ENCODE data around the gene SLC1A6. TPM values are rescaled to one million over a fixed set of nuclear protein-coding genes. Genes with fewer than 3 reads are reported as not detected.

SLC1A6 gene
- total RNA-seq, 1 donor from 2014 or later = not detected

GRCh38 chr19:14944456-14944855 lies 35.2 kb downstream of the SLC1A6 start:
- DNase-seq = no peak
- no peaks in the 10 kb centered on the region for H3K36me3 Mint-ChIP-seq (ENCODE audit: low read depth)
- H3K9me3 Mint-ChIP-seq = no peaks in the 10 kb centered on the region

GRCh38 chr19:14943601-14944000 lies 36.1 kb downstream of the SLC1A6 start:
- intact Hi-C loops (cut with micrococcal nuclease) = no loop called here

More at GRCh38 chr19:14944456-14944855, 35.2 kb downstream of the SLC1A6 start:
- H3K4me1 Mint-ChIP-seq = no peaks in the 10 kb centered on the region
- H3K4me3 Mint-ChIP-seq = no peak overlapping the region
- intact Hi-C loops (cut with micrococcal nuclease) = no loop called here
- H3K27ac Mint-ChIP-seq = no peak overlapping the region
- H3K27me3 Mint-ChIP-seq = peaks cover 3% of the 10 kb centered on the region

GRCh38 chr19:14941189-14941588 lies 38.5 kb downstream of the SLC1A6 start, which contains the start of gene OR7C2:
Gene OR7C2 (plus strand): TSS chr19:14941489. CDS start chr19:14941489, 0 bp downstream.
- Mint-ChIP-seq H3K27me3 (peaks cover 3% of the 10 kb centered on the region), H3K9me3 (no peaks in the 10 kb centered on the region)

More at GRCh38 chr19:14943601-14944000, 36.1 kb downstream of the SLC1A6 start:
- Mint-ChIP-seq H3K36me3 (ENCODE audit: low read depth) (no peaks in the 10 kb centered on the region), H3K27ac (no peak overlapping the region), H3K4me1 (no peaks in the 10 kb centered on the region), H3K27me3 (peaks cover 3% of the 10 kb centered on the region), H3K9me3 (no peaks in the 10 kb centered on the region), H3K4me3 (no peak overlapping the region)
- no peak for DNase-seq

GRCh38 chr19:14940266-14940665 lies 39.4 kb downstream of the SLC1A6 start:
- Mint-ChIP-seq H3K27ac (no peak overlapping the region), H3K36me3 (ENCODE audit: low read depth) (no peaks in the 10 kb centered on the region), H3K4me3 (no peak overlapping the region), H3K4me1 (no peaks in the 10 kb centered on the region), H3K9me3 (no peaks in the 10 kb centered on the region), H3K27me3 (peaks cover 3% of the 10 kb centered on the region)
- no peak for DNase-seq
- intact Hi-C loops (cut with micrococcal nuclease) = no loop called here

More at GRCh38 chr19:14941189-14941588, 38.5 kb downstream of the SLC1A6 start, which contains the start of gene OR7C2:
- H3K4me1 Mint-ChIP-seq = no peaks in the 10 kb centered on the region
- no peak within 1 kb of the TSS for H3K27ac Mint-ChIP-seq
- no peak within 1 kb of the TSS for H3K4me3 Mint-ChIP-seq
- intact Hi-C loops (cut with micrococcal nuclease) = no loop called here
- DNase-seq = no peak
- no peaks in the 10 kb centered on the region for H3K36me3 Mint-ChIP-seq (ENCODE audit: low read depth)

- H3K9me3 Mint-ChIP-seq = no peaks in the 10 kb centered on the region
- peaks cover 2% of the 10 kb centered on the region for H3K27me3 Mint-ChIP-seq
- H3K4me3 Mint-ChIP-seq = no peak overlapping the region
- H3K36me3 Mint-ChIP-seq (ENCODE audit: low read depth) = no peaks in the 10 kb centered on the region
- no peak for DNase-seq
- intact Hi-C loops (cut with micrococcal nuclease) = no loop called here
- no peaks in the 10 kb centered on the region for H3K4me1 Mint-ChIP-seq
- H3K27ac Mint-ChIP-seq = no peak overlapping the region
These were observed 46.2 kb downstream of the SLC1A6 start for GRCh38 chr19:14933506-14933905.

- H3K36me3 Mint-ChIP-seq (ENCODE audit: low read depth) = no peaks in the 10 kb centered on the region
- H3K27ac Mint-ChIP-seq = no peak overlapping the region
- H3K4me1 Mint-ChIP-seq = no peaks in the 10 kb centered on the region
- H3K9me3 Mint-ChIP-seq = no peaks in the 10 kb centered on the region
- intact Hi-C loops (cut with micrococcal nuclease) = no loop called here
- no peak overlapping the region for H3K4me3 Mint-ChIP-seq
- DNase-seq = no peak
- no peaks in the 10 kb centered on the region for H3K27me3 Mint-ChIP-seq
These were observed 62.8 kb downstream of the SLC1A6 start for GRCh38 chr19:14916848-14917247.

GRCh38 chr19:14915116-14915515 lies 64.5 kb downstream of the SLC1A6 start:
- H3K27me3 Mint-ChIP-seq = no peaks in the 10 kb centered on the region
- intact Hi-C loops (cut with micrococcal nuclease) = no loop called here
- no peak overlapping the region for H3K4me3 Mint-ChIP-seq
- no peaks in the 10 kb centered on the region for H3K4me1 Mint-ChIP-seq
- DNase-seq = no peak
- H3K36me3 Mint-ChIP-seq (ENCODE audit: low read depth) = no peaks in the 10 kb centered on the region
- H3K27ac Mint-ChIP-seq = no peak overlapping the region
- no peaks in the 10 kb centered on the region for H3K9me3 Mint-ChIP-seq

- Mint-ChIP-seq H3K36me3 (ENCODE audit: low read depth) (no peaks in the 10 kb centered on the region), H3K27ac (no peak overlapping the region), H3K27me3 (peaks cover 5% of the 10 kb centered on the region), H3K9me3 (no peaks in the 10 kb centered on the region), H3K4me1 (no peaks in the 10 kb centered on the region), H3K4me3 (no peak overlapping the region)
- intact Hi-C loops (cut with micrococcal nuclease) = no loop called here
- DNase-seq = no peak
These were observed 73.0 kb downstream of the SLC1A6 start for GRCh38 chr19:14906711-14907110.

GRCh38 chr19:14901675-14902260 lies 77.9 kb downstream of the SLC1A6 start:
- Mint-ChIP-seq H3K9me3 (no peaks in the 10 kb centered on the region), H3K27me3 (peaks cover 5% of the 10 kb centered on the region), H3K27ac (no peak overlapping the region), H3K4me3 (no peak overlapping the region), H3K36me3 (ENCODE audit: low read depth) (no peaks in the 10 kb centered on the region), H3K4me1 (no peaks in the 10 kb centered on the region)
- DNase-seq = no peak
- intact Hi-C loops (cut with micrococcal nuclease) = no loop called here

Other genes starting within 250 kb of the SLC1A6 start
- 1.8 and 2.8 TPM in 2 replicates for gene ADGRE2, start 201.3 kb downstream of the SLC1A6 start, total RNA-seq
- not detected in 2 replicates for gene OR7A5, start 144.7 kb downstream of the SLC1A6 start, total RNA-seq
- not detected in 2 replicates for gene OR7C1, start 144.7 kb downstream of the SLC1A6 start, total RNA-seq
- not detected in 2 replicates for gene OR7A10, start 130.9 kb downstream of the SLC1A6 start, total RNA-seq
- gene OR7A17, start 93.7 kb downstream of the SLC1A6 start, total RNA-seq = not detected in 2 replicates
- not detected in 2 replicates for gene OR7C2, start 38.4 kb downstream of the SLC1A6 start, total RNA-seq
- not detected in 2 replicates for gene CASP14, start 69.6 kb upstream of the SLC1A6 start, total RNA-seq
- not detected in 2 replicates for gene OR1I1, start 102.3 kb upstream of the SLC1A6 start, total RNA-seq
- gene SYDE1, start 127.5 kb upstream of the SLC1A6 start, total RNA-seq = 1.1 and 1.3 TPM in 2 replicates
- gene NOTCH3, start 221.1 kb upstream of the SLC1A6 start, total RNA-seq = not detected in 2 replicates

Data from activated CD4-positive, alpha-beta T cell treated with anti-CD3 and anti-CD28 coated beads, Interleukin-2, amount 10 ng/mL, durations not matched to agents 24 days and 14 days (primary cell).